Neuronal stem cell (in vitro differentiated cells): ENCODE measurements around the gene PRPF19.

Experiments
- DNase-seq: peaks from one replicate; pipeline ENCODE4 v3.0.0-alpha.2; 2013; ENCODE audit warnings: low spot score
- H2AFZ ChIP-seq: one replicate; pipeline ENCODE4 v1.6.1; 2013; ENCODE audit warnings: mild to moderate bottlenecking, low read length, inconsistent platforms
- H2AK5ac ChIP-seq: 2 replicates; pipeline ENCODE4 v1.6.1; 2013; ENCODE audit warnings: low read depth, mild to moderate bottlenecking, inconsistent platforms, low read length, moderate library complexity, mixed read lengths
- H2BK120ac ChIP-seq: 2 replicates; pipeline ENCODE4 v1.6.1; 2013; ENCODE audit warnings: low read depth, mild to moderate bottlenecking, inconsistent platforms, low read length, moderate library complexity, mixed read lengths
- H2BK12ac ChIP-seq: one replicate; pipeline ENCODE4 v1.6.1; 2013; ENCODE audit warnings: low read length, inconsistent platforms
- H2BK15ac ChIP-seq: 2 replicates; pipeline ENCODE4 v1.6.1; 2013; ENCODE audit warnings: mild to moderate bottlenecking, low read length, inconsistent platforms, mixed read lengths
- H2BK5ac ChIP-seq: one replicate; pipeline ENCODE4 v1.6.1; 2013; ENCODE audit warnings: inconsistent platforms, mild to moderate bottlenecking, low read length, moderate library complexity
- H3K14ac ChIP-seq: one replicate; pipeline ENCODE4 v1.6.1; 2013; ENCODE audit warnings: low read length, inconsistent platforms
- H3K18ac ChIP-seq: 2 replicates; pipeline ENCODE4 v1.6.1; 2013; ENCODE audit warnings: low read length, inconsistent platforms
- H3K23ac ChIP-seq: 2 replicates; pipeline ENCODE4 v1.6.1; 2013; ENCODE audit warnings: low read depth, mild to moderate bottlenecking, mixed read lengths, low read length, inconsistent platforms; ENCODE audit not compliant: poor library complexity
- H3K27ac ChIP-seq: replicated peaks from 3 replicates; pipeline ENCODE4 v1.5.1; 2013; ENCODE audit warnings: low read length, inconsistent platforms
- H3K27me3 ChIP-seq, 3 experiments: 2 replicates each; pipeline ENCODE4 v1.6.1; 2013; ENCODE audit warnings: low read length in 3 of 3, mild to moderate bottlenecking in 2 of 3, inconsistent platforms in 1 of 3, low read depth in 1 of 3, mixed read lengths in 1 of 3, moderate library complexity in 1 of 3; ENCODE audit not compliant: control insufficient read depth in 3 of 3, insufficient read depth in 3 of 3
- H3K36me3 ChIP-seq, 2 donors: replicated peaks in 1 of 2; 2 replicates each; pipeline ENCODE4 v1.6.1; 2013; ENCODE audit warnings: low read length in 2 of 2; ENCODE audit not compliant: control insufficient read depth in 2 of 2, insufficient read depth in 2 of 2
- H3K4ac ChIP-seq: 2 replicates; pipeline ENCODE4 v1.6.1; 2013; ENCODE audit warnings: inconsistent platforms, mild to moderate bottlenecking, low read length, moderate library complexity
- H3K4me1 ChIP-seq, 2 donors: 1 replicate in 1 of 2; 2 replicates in 1 of 2; pipeline ENCODE4 v1.6.1; 2013; ENCODE audit warnings: low read length in 2 of 2, low read depth in 1 of 2; ENCODE audit not compliant: control insufficient read depth in 2 of 2, insufficient read depth in 1 of 2
- H3K4me2 ChIP-seq: one replicate; pipeline ENCODE4 v1.6.1; 2013; ENCODE audit warnings: mild to moderate bottlenecking, low read length, inconsistent platforms; ENCODE audit not compliant: insufficient read depth, poor library complexity, severe bottlenecking
- H3K4me3 ChIP-seq, 2 donors: 2 replicates each; pipeline ENCODE4 v1.5.1; 2013; ENCODE audit warnings: low read length in 2 of 2, mild to moderate bottlenecking in 2 of 2, inconsistent platforms in 1 of 2, moderate library complexity in 1 of 2
- H3K79me1 ChIP-seq: one replicate; pipeline ENCODE4 v1.6.1; 2013; ENCODE audit warnings: low read depth, mild to moderate bottlenecking, inconsistent platforms, low read length, moderate library complexity
- H3K9ac ChIP-seq: one replicate; pipeline ENCODE4 v1.6.1; 2013; ENCODE audit warnings: mild to moderate bottlenecking, low read depth, low read length, inconsistent platforms; ENCODE audit not compliant: poor library complexity
- H3K9me3 ChIP-seq, 2 donors: replicated peaks in 1 of 2; 2 replicates each; pipeline versions ENCODE3 to v1.6.1; 2013; ENCODE audit warnings: low read length in 2 of 2, mild to moderate bottlenecking in 2 of 2, inconsistent platforms in 1 of 2, low read depth in 1 of 2, mixed read lengths in 1 of 2, moderate library complexity in 1 of 2; ENCODE audit not compliant: control insufficient read depth in 2 of 2, insufficient read depth in 1 of 2
- H4K8ac ChIP-seq: one replicate; pipeline ENCODE4 v1.6.1; 2013; ENCODE audit warnings: low read depth, mild to moderate bottlenecking, inconsistent platforms, low read length, moderate library complexity
- H4K91ac ChIP-seq: one replicate; pipeline ENCODE4 v1.6.1; 2013; ENCODE audit warnings: low read length, low read depth, mild to moderate bottlenecking, inconsistent platforms; ENCODE audit not compliant: poor library complexity
- WGBS, 2 donors: extraction: QIAGEN DNeasy Blood & Tissue Kit; methylation state at CpG; one replicate each; pipeline ENCODE4 v1.1.7; 2013; ENCODE audit warnings: missing lambda C conversion rate in 2 of 2, mixed read lengths in 1 of 2; ENCODE audit not compliant: insufficient read length in 2 of 2, insufficient replicate concordance in 1 of 2; ENCODE audit errors: extremely low coverage in 2 of 2; 5-methylcytosine and 5-hydroxymethylcytosine counted together

Gene PRPF19

DNA sequence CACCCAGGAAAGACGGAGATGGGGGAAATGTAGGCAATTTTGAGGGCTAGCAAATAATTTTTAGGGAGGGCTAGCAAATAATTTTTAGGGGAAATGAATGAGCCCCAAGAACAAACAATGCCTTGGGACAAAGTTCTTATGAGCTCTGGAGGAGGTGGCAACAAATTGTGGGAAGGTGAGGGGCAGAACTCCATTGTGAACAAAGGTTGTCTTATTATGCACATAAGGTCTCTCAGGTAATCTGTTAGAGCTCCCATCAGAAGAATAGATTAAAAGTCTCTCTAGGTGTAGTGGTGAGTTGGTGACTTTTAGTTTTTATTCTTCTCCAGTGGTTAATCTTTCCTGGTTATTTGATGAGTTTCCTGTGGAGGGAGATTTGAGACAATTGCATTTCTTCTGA lies 2.4 kb upstream of the PRPF19 start:
- Histone ChIP-seq H4K91ac (no peak overlapping the region), H3K18ac (no peak overlapping the region), H3K4me2 (no peak overlapping the region), H2BK120ac (no peak overlapping the region), H4K8ac (no peak overlapping the region), H2AK5ac (no peak overlapping the region), H3K79me1 (no peaks in the 10 kb centered on the region), H3K36me3 (peaks cover under 1 to 15% of the 10 kb centered on the region in 2 donors), H2AFZ (no peak overlapping the region), H3K4me1 (peaks cover 20 to 28% of the 10 kb centered on the region in 2 donors), H2BK5ac (no peak overlapping the region), H3K27me3 (peaks cover 0 to 2% (median 0%) of the 10 kb centered on the region in 3 experiments), H3K23ac (no peak overlapping the region), H2BK15ac (no peak overlapping the region), H3K9ac (no peak overlapping the region), H3K9me3 (no peaks in the 10 kb centered on the region), H3K27ac (no peak overlapping the region), H3K14ac (no peak overlapping the region), H3K4ac (no peak overlapping the region), H2BK12ac (no peak overlapping the region), H3K4me3 (no peak overlapping the region)
- no peak for DNase-seq
- no CpG with 5 or more reads among the region's 1 CpG for WGBS, 2 donors

DNA sequence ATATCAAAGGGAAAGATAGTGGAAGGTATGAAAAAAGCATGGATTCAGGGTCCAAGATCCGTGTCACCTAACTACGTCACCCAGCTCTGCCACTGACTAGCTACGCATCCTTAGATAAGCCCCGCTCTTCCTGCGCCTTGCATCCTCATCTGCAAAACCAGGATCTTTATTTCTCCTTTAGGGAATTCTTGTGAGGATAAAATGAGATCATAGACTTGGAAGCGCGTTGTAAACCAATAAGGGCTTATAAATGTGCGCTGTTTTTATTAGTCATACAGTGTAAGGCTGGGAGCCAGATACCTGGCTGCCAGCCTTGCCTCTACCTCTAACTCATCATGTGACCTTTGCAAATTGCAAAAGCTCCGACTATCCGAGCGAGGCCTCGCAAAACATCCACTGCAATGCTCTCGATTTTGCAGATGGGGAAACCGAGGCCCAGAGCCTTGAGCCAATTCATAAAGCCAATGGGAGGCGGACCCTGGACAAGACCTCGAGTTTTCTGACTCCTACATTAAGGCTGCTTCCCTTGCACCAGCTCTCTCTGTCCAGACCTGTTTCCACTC lies 753 bp downstream of the PRPF19 start:
- Histone ChIP-seq H3K36me3 (peaks cover 25 to 46% of the 10 kb centered on the region in 2 donors), H4K8ac (no peak overlapping the region), H3K14ac (no peak overlapping the region), H3K23ac (no peak overlapping the region), H2AFZ (peak overlapping the region; percentile 82), H2BK12ac (no peak overlapping the region), H3K4ac (no peak overlapping the region), H2AK5ac (no peak overlapping the region), H3K4me2 (peak overlapping the region; percentile 55), H2BK15ac (no peak overlapping the region), H3K27ac (no peak overlapping the region), H3K18ac (no peak overlapping the region), H3K79me1 (peaks cover 11% of the 10 kb centered on the region), H4K91ac (no peak overlapping the region), H3K9me3 (no peaks in the 10 kb centered on the region), H2BK120ac (no peak overlapping the region), H3K9ac (peak overlapping the region; percentile 91), H3K27me3 (peaks cover 0 to 2% (median 0%) of the 10 kb centered on the region in 3 experiments), H2BK5ac (no peak overlapping the region), H3K4me3 (peak overlapping the region; percentile 77 to 99), H3K4me1 (peaks cover 6 to 13% of the 10 kb centered on the region in 2 donors)
- no CpG with 5 or more reads among the region's 16 CpGs for WGBS, 2 donors
- no peak for DNase-seq

DNA sequence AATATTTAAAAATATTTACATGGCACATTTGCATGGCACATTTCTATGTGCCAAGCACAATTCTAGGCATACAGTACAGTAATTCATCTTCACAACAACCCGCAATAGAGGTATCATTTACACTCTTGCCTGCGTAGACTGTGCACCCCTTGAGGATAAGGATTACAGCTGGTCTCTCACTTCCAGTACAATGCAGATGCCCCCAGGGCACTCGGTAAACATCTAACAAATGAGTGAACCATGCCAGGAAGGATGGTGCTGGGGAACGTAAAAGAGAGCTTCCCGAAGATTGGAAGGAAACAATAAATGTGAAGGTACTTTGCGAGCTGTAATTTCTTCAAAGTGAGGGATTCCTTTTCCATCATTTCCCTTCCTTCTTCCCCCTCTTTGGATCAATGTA lies 1.3 kb downstream of the PRPF19 start:
- Histone ChIP-seq H3K4me3 (peak overlapping the region in 1 of 2 donors; percentile 77), H3K27ac (no peak overlapping the region), H3K4ac (no peak overlapping the region), H3K4me1 (peaks cover 6 to 13% of the 10 kb centered on the region in 2 donors), H3K4me2 (peak overlapping the region; percentile 55), H2BK15ac (no peak overlapping the region), H3K23ac (no peak overlapping the region), H4K8ac (no peak overlapping the region), H2AK5ac (no peak overlapping the region), H2AFZ (no peak overlapping the region), H3K27me3 (peaks cover 0 to 2% (median 0%) of the 10 kb centered on the region in 3 experiments), H2BK5ac (no peak overlapping the region), H2BK12ac (no peak overlapping the region), H3K36me3 (peaks cover 30 to 52% of the 10 kb centered on the region in 2 donors), H3K18ac (no peak overlapping the region), H4K91ac (no peak overlapping the region), H3K9me3 (no peaks in the 10 kb centered on the region), H3K9ac (no peak overlapping the region), H2BK120ac (no peak overlapping the region), H3K79me1 (peaks cover 11% of the 10 kb centered on the region), H3K14ac (no peak overlapping the region)
- WGBS, 2 donors = no CpG with 5 or more reads among the region's 6 CpGs
- DNase-seq = no peak

DNA sequence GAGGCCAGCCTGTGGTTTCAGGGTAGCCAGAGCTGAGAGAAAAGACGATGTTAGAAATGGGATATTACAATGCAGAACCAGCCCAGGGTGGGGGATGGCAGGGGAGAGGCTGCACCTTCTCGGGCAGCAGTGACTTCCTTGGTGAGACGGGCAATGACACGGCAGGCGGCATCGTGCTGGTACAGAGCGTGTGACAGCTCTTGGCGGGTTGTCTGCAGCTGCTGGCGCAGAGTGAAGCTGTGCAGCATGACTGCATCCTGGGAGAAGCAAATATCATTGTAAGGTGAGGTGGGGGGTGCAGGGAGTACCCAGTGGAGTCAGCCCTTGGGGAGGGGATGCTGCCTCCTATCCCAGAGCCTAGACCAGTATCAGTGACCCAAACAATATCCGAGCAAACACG lies 3.8 kb downstream of the PRPF19 start:
- peaks cover 6 to 13% of the 10 kb centered on the region in 2 donors for H3K4me1 ChIP-seq
- H3K9me3 ChIP-seq = no peaks in the 10 kb centered on the region
- H3K23ac ChIP-seq = no peak overlapping the region
- no CpG with 5 or more reads among the region's 11 CpGs for WGBS, 2 donors
- DNase-seq = no peak
- no peak overlapping the region for H3K14ac ChIP-seq
- H2BK120ac ChIP-seq = no peak overlapping the region
- no peak overlapping the region for H2BK12ac ChIP-seq
- no peak overlapping the region for H4K8ac ChIP-seq
- no peak overlapping the region for H2BK15ac ChIP-seq
- no peak overlapping the region for H3K18ac ChIP-seq
- H3K4me2 ChIP-seq = no peak overlapping the region
- peaks cover 11% of the 10 kb centered on the region for H3K79me1 ChIP-seq
- no peak overlapping the region for H2AFZ ChIP-seq
- H4K91ac ChIP-seq = no peak overlapping the region
- no peaks in the 10 kb centered on the region for H3K27me3 ChIP-seq
- H3K36me3 ChIP-seq = peaks cover 47 to 76% of the 10 kb centered on the region in 2 donors
- no peak overlapping the region for H2AK5ac ChIP-seq
- no peak overlapping the region for H3K27ac ChIP-seq
- no peak overlapping the region for H3K9ac ChIP-seq
- no peak overlapping the region for H3K4ac ChIP-seq
- H2BK5ac ChIP-seq = no peak overlapping the region
- no peak overlapping the region for H3K4me3 ChIP-seq
